NCI-H2081 treated with DMSO at 0.1 percent for 48 hours (cell line): ENCODE results near the gene ASH1L.
"Not testable (repeated sequence)": the region's sequence is repeated elsewhere in the genome, so short reads cannot be mapped to it uniquely, and the experiment has no call there.

ENCODE experiments used
- DNase-seq: peaks from one replicate; lab custom pipeline; 2025; lab: John Stamatoyannopoulos, UW

The ASH1L gene

GRCh38 chr1:155304558-155305063, 258.0 kb downstream of the ASH1L start:
- DNase-seq = no peak

- DNase-seq = no peak
Observed at GRCh38 chr1:155301342-155301841, 261.2 kb downstream of the ASH1L start, which contains the start of gene PKLR. TSS of gene PKLR (minus strand) at chr1:155301438. CDS start at chr1:155301395, 43 bp downstream.

DNA sequence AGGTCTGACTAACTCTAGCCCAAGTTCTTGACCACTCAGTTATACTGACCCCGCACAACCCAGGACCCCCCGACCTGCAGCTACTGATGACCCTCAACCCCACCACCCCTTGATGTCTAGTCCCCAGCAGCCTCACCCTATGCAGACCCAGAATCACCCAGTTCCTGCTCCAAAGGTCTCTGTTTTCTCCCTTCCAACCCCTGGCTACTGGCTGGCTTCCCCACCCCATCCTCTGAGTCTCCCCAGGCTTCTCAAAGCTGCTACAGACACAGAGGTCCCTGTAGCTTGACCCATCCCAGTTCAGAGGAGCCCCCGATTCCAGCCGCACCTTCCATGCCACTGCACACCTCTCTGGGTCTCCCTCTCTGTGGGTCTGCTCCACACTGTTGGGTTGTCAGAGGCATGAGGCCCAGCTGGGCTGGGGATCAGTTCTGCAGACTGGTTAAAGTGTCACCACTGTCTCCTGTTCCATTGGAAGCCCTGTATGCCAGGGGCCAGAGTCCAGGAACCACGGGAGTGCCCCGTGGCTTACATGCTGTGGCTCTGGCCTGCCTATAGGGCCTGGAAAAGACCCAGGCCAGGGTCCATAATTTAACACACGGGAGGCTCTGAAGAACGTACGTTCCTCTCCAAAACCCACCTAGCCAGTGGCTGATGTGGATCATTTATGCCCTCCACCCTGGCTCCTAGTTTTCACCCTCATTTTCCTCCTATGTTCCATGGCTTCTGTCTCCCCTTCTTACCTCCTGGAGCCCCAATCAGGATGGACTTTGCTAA, 261.9 kb downstream of the ASH1L start:
- no peak for DNase-seq

GRCh38 chr1:155300024-155300423, 262.6 kb downstream of the ASH1L start:
- DNase-seq = no peak

DNA sequence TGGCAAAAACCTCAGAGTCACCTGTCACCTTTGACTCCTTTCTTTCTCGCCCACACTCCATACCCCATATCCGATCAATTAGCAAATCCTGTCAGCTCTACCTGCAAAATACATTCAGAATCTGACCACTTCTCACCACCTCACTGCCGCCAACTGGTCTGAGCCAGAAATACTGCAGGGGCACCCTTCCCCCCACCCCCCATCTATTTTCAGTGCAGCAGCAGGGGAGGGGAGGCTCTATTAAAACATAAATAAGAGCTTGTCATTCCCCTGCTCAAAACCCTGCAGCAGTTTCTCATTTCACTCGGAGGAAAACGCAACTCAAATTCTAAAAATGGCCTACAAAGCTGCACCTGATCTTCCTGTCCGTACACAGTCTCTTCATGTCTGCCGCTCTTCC, 265.2 kb downstream of the ASH1L start:
- no peak for DNase-seq

DNA sequence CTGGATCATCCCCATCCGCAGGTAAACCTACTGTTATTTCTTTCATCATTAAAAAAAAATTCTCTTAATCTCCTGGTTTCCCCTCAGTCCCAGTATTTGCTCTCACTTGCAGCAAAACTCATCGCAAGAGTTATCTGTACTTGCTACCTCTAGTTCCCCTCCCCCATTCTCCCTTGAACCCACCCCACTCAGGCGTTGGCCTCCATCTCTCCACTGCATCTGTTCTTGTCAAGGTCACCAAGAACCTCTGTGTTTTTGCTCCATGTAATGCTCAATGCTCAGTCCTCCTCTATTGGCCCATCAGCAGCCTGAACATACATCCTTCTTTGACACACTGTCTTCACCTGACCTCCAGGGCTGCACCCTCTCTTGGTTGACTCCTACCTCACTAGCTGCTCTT, 265.9 kb downstream of the ASH1L start:
- no peak for DNase-seq

DNA sequence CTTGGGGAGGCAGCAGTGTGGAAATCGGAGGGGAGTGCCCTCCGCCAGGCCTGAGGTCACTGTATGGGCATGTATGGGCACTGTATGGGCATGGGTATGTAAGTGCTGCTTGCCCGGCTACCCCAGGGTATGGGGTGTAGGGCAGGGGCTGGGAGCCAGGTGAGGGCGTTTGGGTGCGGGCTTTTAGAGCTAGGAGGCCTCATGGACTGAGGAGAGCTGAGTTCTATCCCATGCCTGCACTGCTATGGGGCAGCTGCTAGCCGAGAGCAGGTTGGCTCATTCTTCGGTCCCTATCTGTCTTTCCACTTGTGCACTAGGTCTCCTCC, 266.7 kb downstream of the ASH1L start:
- DNase-seq = no peak

DNA sequence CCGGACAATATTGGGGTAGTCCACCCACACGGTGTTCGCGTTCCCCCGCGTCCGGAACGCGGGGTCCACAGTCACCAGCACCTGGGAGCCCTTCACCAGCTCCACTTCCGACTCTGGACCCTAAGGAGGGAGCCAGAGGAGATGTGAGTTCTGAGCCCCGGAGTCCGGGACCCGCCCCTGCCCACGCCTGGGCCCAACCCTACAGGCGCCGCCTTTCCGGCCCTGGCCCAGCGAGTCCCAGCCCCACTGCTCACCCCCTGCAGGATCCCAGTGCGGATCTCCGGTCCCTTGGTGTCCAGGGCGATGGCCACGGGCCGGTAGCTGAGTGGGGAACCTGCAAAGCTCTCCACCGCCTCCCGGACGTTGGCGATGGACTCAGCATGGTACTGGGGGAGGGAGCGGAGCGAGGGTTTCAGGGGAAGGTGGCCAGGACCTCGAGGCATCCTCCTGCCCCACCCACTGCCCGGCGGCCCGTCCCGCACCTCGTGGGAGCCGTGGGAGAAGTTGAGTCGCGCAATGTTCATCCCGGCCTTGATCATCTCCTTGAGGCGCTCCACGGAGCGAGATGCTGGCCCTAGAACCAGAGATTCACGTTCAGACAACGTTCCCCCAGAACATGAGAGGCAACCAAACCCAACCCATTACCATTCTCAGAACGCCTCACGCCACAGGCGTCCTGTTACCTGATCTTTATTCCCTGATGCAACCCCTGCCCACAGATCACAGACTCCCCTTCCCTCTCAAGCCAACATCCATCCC, 267.2 kb downstream of the ASH1L start:
- DNase-seq = no peak

GRCh38 chr1:155294520-155295182, 268.0 kb downstream of the ASH1L start:
- no peak for DNase-seq

- no peak for DNase-seq
Observed at GRCh38 chr1:155293086-155293749, 269.4 kb downstream of the ASH1L start.

- not testable (repeated sequence) for DNase-seq
Observed at GRCh38 chr1:155291006-155291405, 271.6 kb downstream of the ASH1L start.

DNA sequence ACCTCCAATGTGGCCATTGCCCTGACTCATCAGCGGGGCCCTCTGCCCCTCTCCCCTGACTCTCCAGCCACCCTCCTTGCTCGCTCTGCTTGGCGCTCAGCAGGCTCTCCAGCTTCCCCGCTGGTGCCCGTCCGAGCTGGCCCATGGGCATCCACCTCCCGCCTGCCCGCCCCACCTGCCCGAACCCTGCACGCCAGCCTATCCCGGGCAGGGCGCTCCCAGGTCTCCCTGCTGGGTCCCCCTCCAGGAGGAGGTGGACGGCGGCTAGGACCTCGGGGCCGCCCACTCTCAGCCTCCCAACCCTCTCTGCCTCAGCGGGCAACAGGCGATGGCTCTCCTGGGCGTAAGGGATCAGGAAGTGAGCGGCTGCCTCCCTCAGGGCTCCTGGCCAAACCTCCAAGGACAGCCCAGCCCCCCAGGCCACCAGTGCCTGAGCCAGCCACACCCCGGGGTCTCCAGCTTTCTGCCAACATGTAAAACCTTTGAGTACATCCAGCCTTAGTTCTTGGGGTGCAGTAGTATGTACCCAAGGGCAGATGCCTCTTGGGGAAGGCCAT, 274.5 kb downstream of the ASH1L start:
- DNase-seq = no peak

- DNase-seq = no peak
Observed at GRCh38 chr1:155286544-155286943, 276.1 kb downstream of the ASH1L start.

- no peak for DNase-seq
Observed at GRCh38 chr1:155285631-155286044, 277.0 kb downstream of the ASH1L start.
